ENCODE measurements around the gene CAPS2.

Gene CAPS2

DNA sequence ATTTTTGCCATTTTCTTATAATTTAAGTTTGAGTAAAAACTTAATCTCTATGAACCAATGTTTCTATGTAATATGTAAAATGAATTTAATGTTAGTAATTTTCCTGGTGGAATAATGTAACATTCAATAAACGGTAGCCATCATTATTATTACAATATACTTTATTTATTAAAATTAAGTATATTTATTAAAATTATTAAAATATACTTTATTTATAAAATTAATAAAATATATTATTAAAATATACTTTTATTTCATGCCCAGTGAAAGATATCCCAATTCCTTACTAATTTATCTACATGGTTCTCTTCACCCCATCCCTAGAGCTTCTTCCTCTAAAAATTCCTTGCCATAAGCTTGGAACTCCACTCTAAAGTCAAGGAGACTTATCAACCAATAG is 2.5 kb downstream of the CAPS2 start:
- TF ChIP-seq ZFX (IDR thresholded peaks at IDR 0.05): no peak
- TF ChIP-seq, protein P1, sequence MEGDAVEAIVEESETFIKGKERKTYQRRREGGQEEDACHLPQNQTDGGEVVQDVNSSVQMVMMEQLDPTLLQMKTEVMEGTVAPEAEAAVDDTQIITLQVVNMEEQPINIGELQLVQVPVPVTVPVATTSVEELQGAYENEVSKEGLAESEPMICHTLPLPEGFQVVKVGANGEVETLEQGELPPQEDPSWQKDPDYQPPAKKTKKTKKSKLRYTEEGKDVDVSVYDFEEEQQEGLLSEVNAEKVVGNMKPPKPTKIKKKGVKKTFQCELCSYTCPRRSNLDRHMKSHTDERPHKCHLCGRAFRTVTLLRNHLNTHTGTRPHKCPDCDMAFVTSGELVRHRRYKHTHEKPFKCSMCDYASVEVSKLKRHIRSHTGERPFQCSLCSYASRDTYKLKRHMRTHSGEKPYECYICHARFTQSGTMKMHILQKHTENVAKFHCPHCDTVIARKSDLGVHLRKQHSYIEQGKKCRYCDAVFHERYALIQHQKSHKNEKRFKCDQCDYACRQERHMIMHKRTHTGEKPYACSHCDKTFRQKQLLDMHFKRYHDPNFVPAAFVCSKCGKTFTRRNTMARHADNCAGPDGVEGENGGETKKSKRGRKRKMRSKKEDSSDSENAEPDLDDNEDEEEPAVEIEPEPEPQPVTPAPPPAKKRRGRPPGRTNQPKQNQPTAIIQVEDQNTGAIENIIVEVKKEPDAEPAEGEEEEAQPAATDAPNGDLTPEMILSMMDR (conservative IDR thresholded peaks at IDR 0.05): no peak
- H3K27ac ChIP-seq: no peak overlapping the region

- H3K27ac ChIP-seq: no peak overlapping the region
- TF ChIP-seq, protein P1 (conservative IDR thresholded peaks at IDR 0.05): no peak
- no peak for TF ChIP-seq ZFX (IDR thresholded peaks at IDR 0.05)
Observed at GRCh38 chr12:75323663-75324062, 6.5 kb downstream of the CAPS2 start.

GRCh38 chr12:75322464-75322863 is 7.7 kb downstream of the CAPS2 start:
- no peak for TF ChIP-seq ZFX (IDR thresholded peaks at IDR 0.05)
- TF ChIP-seq, protein P1 (conservative IDR thresholded peaks at IDR 0.05): no peak
- H3K27ac ChIP-seq: no peak overlapping the region

GRCh38 chr12:75317784-75318183 is 12.3 kb downstream of the CAPS2 start:
- TF ChIP-seq ZFX (IDR thresholded peaks at IDR 0.05): no peak
- TF ChIP-seq, protein P1 (conservative IDR thresholded peaks at IDR 0.05): no peak

GRCh38 chr12:75315518-75315917 is 14.6 kb downstream of the CAPS2 start:
- H3K27ac ChIP-seq: no peak overlapping the region
- TF ChIP-seq ZFX (IDR thresholded peaks at IDR 0.05): no peak
- TF ChIP-seq, protein P1 (conservative IDR thresholded peaks at IDR 0.05): no peak

More at GRCh38 chr12:75317784-75318183, 12.3 kb downstream of the CAPS2 start:
- H3K27ac ChIP-seq: no peak overlapping the region

- H3K27ac ChIP-seq: no peak overlapping the region
- TF ChIP-seq ZFX (IDR thresholded peaks at IDR 0.05): no peak
- TF ChIP-seq, protein P1 (conservative IDR thresholded peaks at IDR 0.05): no peak
Observed at GRCh38 chr12:75311369-75311768, 18.8 kb downstream of the CAPS2 start.

DNA sequence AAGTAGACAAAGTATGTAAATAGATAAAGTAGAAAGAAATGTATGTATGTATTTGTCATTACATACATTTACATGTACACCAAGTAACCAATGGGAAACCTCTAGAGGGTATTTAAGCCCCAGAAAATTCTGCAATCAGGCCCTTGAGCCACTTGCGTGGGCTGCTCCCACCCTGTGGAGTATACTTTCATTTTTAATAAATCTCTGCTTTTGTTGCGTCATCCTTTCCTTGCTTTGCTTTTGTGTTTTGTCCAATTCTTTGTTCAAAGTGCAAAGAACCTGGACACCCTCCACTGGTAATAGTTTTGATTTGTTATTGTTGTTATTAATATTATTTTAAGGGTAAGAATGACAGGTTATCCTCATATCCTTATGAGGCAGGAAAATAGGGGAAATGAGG is 21.8 kb downstream of the CAPS2 start:
- TF ChIP-seq, protein P1 (conservative IDR thresholded peaks at IDR 0.05): no peak
- no peak for TF ChIP-seq ZFX (IDR thresholded peaks at IDR 0.05)
- H3K27ac ChIP-seq: no peak overlapping the region
